ENCODE results near the gene CERS2. TPM values are rescaled to one million over a fixed set of nuclear protein-coding genes. Genes with fewer than 3 reads are reported as not detected.
A peak's percentile ranks its signal among the peaks of the same experiment; 100 is the strongest.

The CERS2 gene
- total and polyA plus RNA-seq, 4 donors, result 212 to 346 (median 278) TPM

DNA sequence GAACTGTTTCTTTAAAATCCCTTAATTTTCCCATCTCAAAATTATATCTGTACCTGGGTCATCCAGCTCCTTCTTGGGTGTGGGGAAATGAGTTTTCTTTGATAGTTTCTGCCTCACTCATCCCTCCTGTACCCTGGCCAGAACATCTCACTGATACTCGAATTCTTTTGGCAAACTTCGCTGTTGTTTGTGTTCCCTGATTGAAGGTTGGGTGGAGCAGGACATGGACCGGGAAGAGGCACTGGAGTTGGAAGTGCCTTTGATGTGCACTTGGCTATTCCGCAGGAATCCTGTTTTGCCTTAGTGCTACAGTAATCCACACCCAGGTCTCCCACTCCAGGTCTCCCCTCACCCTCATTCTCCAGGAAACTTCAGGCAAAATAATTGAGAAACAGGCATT lies 20.8 kb upstream of the CERS2 start:
- Histone ChIP-seq H3K27ac (ENCODE audit: low read depth in 1 of 2, low read length in 2 of 2) (no peak overlapping the region), H3K4me1 (ENCODE audit: control insufficient read depth in 4 of 4, insufficient read depth in 4 of 4, low read length in 3 of 4) (peaks cover 0 to 4% (median 0%) of the 10 kb centered on the region in 4 donors), H3K36me3 (ENCODE audit: control insufficient read depth in 4 of 4, insufficient read depth in 3 of 4, low read depth in 1 of 4, low read length in 3 of 4) (peaks cover 6 to 37% (median 31%) of the 10 kb centered on the region in 4 donors), H3K9ac (ENCODE audit: low read depth in 1 of 2, low read length in 2 of 2) (peak overlapping the region in 1 of 2 donors; percentile 14), H3K4me3 (ENCODE audit: low read depth in 1 of 3, low read length in 3 of 3) (no peak overlapping the region), H3K27me3 (ENCODE audit: control insufficient read depth in 4 of 4, insufficient read depth in 4 of 4, low read length in 3 of 4) (no peaks in the 10 kb centered on the region), H3K9me3 (ENCODE audit: control insufficient read depth in 4 of 4, low read length in 3 of 4) (no peaks in the 10 kb centered on the region)
- WGBS, result 61% methylated on average over 4 of the region's 4 CpGs
- no peak for TF ChIP-seq FOXA2 (IDR thresholded peaks at IDR 0.05)
- TF ChIP-seq HNF4A (conservative IDR thresholded peaks at IDR 0.05), result no peak
- TF ChIP-seq, protein P1, sequence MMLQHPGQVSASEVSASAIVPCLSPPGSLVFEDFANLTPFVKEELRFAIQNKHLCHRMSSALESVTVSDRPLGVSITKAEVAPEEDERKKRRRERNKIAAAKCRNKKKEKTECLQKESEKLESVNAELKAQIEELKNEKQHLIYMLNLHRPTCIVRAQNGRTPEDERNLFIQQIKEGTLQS (IDR thresholded peaks at IDR 0.05), result no peak
- TF ChIP-seq FOXA1 (IDR thresholded peaks at IDR 0.05), result no peak
- TF ChIP-seq HNF4G (IDR thresholded peaks at IDR 0.05), result no peak
- TF ChIP-seq, protein P2, sequence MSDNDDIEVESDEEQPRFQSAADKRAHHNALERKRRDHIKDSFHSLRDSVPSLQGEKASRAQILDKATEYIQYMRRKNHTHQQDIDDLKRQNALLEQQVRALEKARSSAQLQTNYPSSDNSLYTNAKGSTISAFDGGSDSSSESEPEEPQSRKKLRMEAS (IDR thresholded peaks at IDR 0.05), result no peak
- TF ChIP-seq, protein P3, sequence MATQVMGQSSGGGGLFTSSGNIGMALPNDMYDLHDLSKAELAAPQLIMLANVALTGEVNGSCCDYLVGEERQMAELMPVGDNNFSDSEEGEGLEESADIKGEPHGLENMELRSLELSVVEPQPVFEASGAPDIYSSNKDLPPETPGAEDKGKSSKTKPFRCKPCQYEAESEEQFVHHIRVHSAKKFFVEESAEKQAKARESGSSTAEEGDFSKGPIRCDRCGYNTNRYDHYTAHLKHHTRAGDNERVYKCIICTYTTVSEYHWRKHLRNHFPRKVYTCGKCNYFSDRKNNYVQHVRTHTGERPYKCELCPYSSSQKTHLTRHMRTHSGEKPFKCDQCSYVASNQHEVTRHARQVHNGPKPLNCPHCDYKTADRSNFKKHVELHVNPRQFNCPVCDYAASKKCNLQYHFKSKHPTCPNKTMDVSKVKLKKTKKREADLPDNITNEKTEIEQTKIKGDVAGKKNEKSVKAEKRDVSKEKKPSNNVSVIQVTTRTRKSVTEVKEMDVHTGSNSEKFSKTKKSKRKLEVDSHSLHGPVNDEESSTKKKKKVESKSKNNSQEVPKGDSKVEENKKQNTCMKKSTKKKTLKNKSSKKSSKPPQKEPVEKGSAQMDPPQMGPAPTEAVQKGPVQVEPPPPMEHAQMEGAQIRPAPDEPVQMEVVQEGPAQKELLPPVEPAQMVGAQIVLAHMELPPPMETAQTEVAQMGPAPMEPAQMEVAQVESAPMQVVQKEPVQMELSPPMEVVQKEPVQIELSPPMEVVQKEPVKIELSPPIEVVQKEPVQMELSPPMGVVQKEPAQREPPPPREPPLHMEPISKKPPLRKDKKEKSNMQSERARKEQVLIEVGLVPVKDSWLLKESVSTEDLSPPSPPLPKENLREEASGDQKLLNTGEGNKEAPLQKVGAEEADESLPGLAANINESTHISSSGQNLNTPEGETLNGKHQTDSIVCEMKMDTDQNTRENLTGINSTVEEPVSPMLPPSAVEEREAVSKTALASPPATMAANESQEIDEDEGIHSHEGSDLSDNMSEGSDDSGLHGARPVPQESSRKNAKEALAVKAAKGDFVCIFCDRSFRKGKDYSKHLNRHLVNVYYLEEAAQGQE (IDR thresholded peaks at IDR 0.05), result no peak
- no peak for TF ChIP-seq TAF1 (conservative IDR thresholded peaks at IDR 0.05)
- TF ChIP-seq RAD21 (IDR thresholded peaks at IDR 0.05), result no peak
- DNase-seq (ENCODE audit: low spot score), result no peak

DNA sequence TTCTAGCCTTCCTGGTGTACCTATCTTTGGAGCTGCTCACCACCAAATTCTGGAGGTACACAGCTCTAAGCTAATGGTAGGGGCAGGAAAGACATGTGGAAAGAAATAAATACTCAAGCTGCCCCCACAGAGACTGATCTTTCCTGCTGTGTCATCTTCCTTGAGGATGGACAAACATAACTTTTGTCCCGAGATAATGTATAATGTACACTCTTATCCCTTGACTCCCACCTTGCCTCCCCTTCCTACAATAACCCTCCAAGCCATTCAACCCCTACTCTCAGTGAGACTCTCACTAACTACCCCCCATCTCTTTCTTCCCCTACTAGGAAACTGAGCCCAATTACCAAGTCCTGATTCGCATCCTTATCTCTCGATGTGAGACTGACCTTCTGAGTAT lies 19.6 kb upstream of the CERS2 start:
- Histone ChIP-seq H3K9ac (ENCODE audit: low read depth in 1 of 2, low read length in 2 of 2) (no peak overlapping the region), H3K4me3 (ENCODE audit: low read depth in 1 of 3, low read length in 3 of 3) (no peak overlapping the region), H3K27me3 (ENCODE audit: control insufficient read depth in 4 of 4, insufficient read depth in 4 of 4, low read length in 3 of 4) (no peaks in the 10 kb centered on the region), H3K27ac (ENCODE audit: low read depth in 1 of 2, low read length in 2 of 2) (no peak overlapping the region), H3K36me3 (ENCODE audit: control insufficient read depth in 4 of 4, insufficient read depth in 3 of 4, low read depth in 1 of 4, low read length in 3 of 4) (peaks cover 6 to 30% (median 24%) of the 10 kb centered on the region in 4 donors), H3K9me3 (ENCODE audit: control insufficient read depth in 4 of 4, low read length in 3 of 4) (no peaks in the 10 kb centered on the region), H3K4me1 (ENCODE audit: control insufficient read depth in 4 of 4, insufficient read depth in 4 of 4, low read length in 3 of 4) (peaks cover 0 to 4% (median 0%) of the 10 kb centered on the region in 4 donors)
- TF ChIP-seq FOXA2 (IDR thresholded peaks at IDR 0.05) (no peak), GABPA (IDR thresholded peaks at IDR 0.05 in 1 of 2, conservative IDR thresholded peaks at IDR 0.05 in 1 of 2) (no peak)
- WGBS, result 82% methylated on average over 3 of the region's 3 CpGs
- DNase-seq (ENCODE audit: low spot score), result no peak

DNA sequence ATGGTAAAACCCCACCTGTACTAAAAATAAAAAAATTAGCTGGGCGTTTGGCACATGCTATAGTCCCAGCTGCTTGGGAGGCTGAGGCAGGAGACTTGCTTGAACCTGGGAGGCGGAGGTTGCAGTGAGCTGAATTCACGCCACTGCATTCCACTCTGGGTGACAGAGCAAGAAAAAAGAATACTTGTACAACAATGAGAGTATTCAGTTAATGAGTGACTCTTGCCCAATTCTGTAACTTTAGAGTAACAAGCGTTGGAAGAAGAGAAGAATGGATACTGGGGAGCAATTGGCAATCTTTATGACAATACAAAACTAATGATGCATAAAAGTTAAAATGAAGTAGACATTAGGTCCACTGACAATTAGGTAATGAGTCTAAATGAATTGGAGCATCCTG lies 18.0 kb upstream of the CERS2 start:
- Histone ChIP-seq H3K4me3 (ENCODE audit: low read depth in 1 of 3, low read length in 3 of 3) (no peak overlapping the region), H3K9me3 (ENCODE audit: control insufficient read depth in 4 of 4, low read length in 3 of 4) (no peaks in the 10 kb centered on the region), H3K36me3 (ENCODE audit: control insufficient read depth in 4 of 4, insufficient read depth in 3 of 4, low read depth in 1 of 4, low read length in 3 of 4) (peaks cover 1 to 21% (median 14%) of the 10 kb centered on the region in 4 donors), H3K27ac (ENCODE audit: low read depth in 1 of 2, low read length in 2 of 2) (no peak overlapping the region), H3K9ac (ENCODE audit: low read depth in 1 of 2, low read length in 2 of 2) (no peak overlapping the region), H3K27me3 (ENCODE audit: control insufficient read depth in 4 of 4, insufficient read depth in 4 of 4, low read length in 3 of 4) (no peaks in the 10 kb centered on the region), H3K4me1 (ENCODE audit: control insufficient read depth in 4 of 4, insufficient read depth in 4 of 4, low read length in 3 of 4) (peaks cover 0 to 4% (median 0%) of the 10 kb centered on the region in 4 donors)
- no peak for DNase-seq (ENCODE audit: low spot score)
- WGBS, result 73% methylated on average over 4 of the region's 4 CpGs
- TF ChIP-seq TAF1 (conservative IDR thresholded peaks at IDR 0.05), result no peak

Measured in liver (tissue), 9 donors.